Stimulated activated CD8-positive, alpha-beta memory T cell treated with anti-CD3 and anti-CD28 coated beads, Interleukin-2, amount 100 ng/mL, for 1 hour (primary cell): Measurements from ENCODE around the gene PRR19.

Experiments used
- DNase-seq, 2 donors: peaks; one replicate each; pipeline ENCODE4 v3.0.0-alpha.2; 2020; ENCODE audit warnings: low read depth in 2 of 2

The PRR19 gene

DNA sequence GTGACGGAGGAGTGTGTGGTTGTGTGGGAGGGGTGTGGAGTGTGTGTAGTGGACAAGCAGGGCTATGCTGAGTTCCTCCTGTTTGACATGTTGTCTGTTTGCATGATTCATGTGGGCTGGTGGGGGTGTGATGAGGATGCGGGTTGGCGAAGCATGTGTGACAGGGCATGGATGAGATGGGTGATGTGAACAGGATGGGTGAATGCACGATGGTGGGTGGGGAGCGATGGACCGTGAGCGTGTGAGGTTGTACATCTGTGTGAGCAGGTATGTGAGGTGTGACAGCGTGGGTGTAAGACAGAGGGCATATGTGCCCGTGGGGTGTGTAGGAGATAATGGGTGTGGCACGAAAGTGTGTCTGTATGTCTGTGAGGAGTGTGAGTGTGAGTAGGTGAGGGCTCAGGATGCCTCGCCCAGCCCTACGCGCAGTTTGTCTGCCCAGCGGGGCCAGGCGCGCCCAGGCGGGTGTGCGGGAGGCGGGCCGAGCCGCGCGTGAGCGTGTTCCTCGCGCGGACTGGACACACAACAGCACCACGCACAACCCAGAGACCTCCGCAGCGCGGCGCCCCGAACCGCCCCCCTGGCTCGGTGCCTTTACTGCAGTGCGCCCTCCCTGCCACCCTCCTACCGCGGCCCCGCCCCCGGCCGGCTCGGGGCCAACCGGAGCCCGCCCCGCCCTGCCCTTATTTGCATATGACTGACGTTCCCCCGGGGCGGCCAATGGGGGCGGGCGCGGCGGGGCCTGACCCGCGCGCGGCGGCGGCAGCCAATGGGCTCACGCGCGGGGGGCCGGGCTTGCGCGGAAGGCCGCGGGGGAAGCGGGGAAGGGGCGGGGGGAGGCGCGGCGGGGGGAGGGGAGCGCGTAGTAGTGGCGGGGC lies 18.5 kb upstream of the PRR19 start:
- peak; percentile 93 for DNase-seq

DNA sequence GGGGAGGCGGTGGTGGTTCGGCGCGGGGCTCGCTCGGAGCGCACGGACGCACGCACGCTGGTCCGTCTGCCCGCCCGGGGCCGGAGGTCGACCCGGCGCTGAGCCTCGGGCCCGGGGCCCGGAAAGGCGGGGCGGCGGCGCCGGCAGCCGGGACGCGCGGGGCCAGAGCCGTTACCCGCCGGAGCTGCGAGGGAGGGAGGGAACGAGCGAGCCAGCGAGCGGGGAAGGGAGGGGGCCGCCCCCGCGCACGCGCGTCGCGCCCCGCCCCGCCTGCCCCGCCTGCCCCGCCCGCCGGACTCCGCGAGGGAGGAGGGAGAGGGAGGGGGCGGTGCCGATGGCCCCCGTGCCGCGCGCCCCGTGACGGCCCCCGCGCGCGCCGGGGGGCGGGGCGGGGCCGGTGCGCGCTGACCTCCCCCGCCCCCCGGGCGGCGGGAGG lies 17.8 kb upstream of the PRR19 start:
- DNase-seq = peak in 1 of 2 donors; percentile 77

- no peak for DNase-seq
Observed at GRCh38 chr19:42284591-42285341, 17.2 kb upstream of the PRR19 start.

DNA sequence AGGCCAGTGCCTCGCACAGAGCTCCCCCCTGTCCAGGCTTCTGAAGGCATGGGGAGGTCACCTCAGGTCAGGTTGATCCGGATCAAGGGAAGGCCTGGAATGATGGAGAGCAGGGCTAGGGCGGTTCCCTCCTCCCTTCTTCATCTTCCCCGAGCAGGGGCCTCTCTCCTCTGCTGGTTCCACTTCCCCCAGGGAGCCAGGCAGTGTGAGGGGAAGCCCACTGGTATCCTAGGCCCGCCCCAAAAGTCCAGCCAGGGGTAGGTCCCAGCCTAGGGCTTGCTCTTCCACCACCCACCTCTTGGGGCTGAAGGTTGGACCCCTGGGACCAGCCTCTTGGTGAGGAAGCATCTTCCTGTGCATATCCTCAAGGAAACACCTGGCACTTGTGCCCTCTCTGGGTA lies 16.4 kb upstream of the PRR19 start:
- DNase-seq = no peak

- DNase-seq = no peak
Observed at GRCh38 chr19:42285988-42286348, 16.0 kb upstream of the PRR19 start.

DNA sequence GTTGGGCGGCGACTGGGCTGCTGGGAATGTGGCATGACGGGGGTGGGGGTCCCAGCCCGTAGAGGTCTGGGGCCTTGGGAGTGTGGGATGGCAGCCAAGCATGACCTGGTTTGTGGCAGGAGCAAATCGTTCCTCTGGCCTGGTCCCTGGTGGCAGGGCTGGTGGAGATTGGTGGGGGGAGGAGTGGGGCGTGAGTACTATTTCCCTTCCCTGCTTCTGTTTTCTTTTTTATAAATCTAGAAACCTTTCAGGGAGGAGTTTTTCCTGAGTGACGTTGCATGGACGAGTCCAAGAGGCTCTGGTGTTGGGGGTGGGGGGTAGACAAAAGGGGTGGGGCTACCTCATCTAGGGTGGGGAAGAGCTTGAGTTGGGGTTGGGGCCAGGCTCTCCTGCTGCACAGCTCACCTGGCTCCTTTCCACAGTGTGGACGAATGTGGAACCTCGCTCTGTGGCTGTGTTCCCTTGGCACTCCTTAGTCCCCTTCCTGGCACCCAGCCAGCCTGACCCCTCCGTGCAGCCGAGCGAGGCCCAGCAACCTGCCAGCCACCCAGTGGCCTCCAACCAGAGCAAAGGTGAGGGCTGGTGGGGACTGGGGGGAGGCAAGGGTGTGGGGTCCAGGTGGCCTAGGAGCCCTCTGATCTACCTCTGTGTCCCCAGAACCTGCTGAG lies 15.4 kb upstream of the PRR19 start:
- DNase-seq = no peak

GRCh38 chr19:42287017-42287826 lies 14.7 kb upstream of the PRR19 start:
- DNase-seq = no peak

DNA sequence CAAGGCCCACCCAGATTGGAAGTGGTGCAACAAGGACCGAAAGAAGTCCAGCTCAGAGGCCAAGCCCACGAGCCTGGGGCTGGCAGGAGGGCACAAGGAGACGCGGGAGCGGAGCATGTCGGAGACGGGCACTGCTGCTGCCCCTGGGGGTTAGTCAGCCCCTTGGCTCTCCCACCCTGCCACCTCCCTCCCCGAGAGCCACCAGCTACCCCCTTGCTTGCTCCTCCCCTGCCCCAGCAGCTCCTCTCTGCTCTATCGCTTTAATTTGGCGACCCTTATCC lies 14.2 kb upstream of the PRR19 start:
- DNase-seq = no peak

- no peak for DNase-seq
Observed at GRCh38 chr19:42288387-42288786, 13.5 kb upstream of the PRR19 start.

DNA sequence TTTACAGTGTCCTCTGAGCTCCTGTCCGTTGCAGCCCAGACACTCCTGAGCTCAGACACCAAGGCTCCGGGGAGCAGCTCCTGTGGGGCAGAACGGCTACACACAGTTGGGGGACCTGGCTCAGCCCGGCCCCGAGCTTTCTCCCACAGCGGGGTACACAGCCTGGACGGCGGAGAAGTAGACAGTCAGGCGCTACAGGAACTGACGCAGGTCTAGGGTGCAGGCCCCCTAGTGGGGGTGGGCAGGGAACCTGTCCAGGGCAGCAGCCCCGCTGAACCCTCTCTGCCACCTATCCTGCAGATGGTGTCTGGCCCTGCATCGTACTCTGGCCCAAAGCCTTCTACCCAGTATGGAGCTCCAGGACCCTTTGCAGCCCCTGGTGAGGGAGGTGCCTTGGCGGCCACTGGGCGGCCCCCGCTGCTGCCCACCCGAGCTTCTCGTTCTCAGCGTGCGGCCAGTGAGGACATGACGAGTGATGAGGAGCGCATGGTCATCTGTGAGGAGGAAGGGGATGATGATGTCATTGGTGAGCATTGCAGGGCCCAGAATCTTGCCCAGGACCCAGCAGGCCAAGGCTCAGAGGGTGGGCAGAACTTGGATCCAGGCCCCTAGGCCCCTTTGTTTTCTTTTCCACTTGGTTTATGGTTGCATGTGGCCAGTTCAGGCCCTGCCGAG lies 12.9 kb upstream of the PRR19 start:
- DNase-seq = no peak

GRCh38 chr19:42289556-42290041 lies 12.3 kb upstream of the PRR19 start:
- no peak for DNase-seq

- no peak for DNase-seq
Observed at GRCh38 chr19:42290136-42290522, 11.8 kb upstream of the PRR19 start.

DNA sequence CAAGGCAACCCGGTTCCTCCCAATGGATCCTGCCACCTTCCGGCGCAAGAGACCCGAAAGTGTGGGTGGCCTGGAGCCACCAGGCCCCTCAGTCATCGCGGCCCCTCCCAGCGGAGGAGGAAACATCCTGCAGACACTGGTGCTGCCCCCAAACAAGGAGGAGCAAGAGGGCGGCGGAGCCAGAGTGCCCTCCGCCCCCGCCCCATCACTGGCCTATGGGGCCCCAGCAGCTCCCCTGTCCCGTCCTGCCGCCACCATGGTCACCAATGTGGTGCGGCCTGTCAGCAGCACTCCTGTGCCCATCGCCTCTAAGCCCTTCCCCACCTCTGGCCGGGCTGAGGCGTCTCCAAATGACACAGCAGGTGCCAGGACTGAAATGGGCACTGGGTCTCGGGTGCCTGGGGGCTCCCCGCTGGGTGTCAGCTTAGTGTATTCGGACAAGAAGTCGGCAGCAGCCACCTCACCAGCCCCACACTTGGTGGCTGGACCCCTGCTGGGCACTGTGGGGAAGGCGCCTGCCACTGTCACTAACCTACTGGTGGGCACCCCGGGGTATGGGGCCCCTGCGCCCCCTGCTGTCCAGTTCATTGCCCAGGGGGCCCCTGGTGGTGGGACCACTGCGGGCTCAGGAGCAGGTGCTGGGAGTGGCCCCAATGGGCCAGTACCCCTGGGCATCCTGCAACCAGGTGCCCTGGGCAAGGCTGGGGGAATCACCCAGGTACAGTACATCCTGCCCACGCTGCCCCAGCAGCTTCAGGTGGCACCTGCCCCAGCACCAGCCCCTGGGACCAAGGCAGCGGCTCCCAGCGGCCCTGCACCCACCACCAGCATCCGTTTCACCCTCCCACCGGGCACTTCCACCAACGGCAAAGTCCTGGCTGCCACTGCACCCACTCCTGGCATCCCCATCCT lies 11.2 kb upstream of the PRR19 start:
- DNase-seq = peak in 1 of 2 donors; percentile 42

DNA sequence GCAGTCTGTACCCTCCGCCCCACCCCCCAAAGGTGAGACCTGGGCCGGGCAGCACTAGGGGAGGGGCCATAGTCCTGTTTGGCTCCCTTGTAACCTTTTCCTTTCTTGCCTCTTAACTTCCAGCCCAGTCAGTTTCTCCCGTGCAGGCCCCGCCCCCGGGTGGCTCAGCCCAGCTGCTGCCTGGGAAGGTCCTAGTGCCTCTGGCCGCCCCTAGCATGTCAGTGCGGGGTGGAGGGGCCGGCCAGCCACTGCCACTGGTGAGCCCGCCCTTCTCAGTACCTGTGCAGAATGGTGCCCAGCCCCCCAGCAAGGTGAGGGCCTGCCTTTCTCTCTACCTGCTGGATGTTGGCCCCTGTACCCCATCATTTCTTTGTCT lies 10.5 kb upstream of the PRR19 start:
- DNase-seq = no peak

GRCh38 chr19:42292042-42292960 lies 9.6 kb upstream of the PRR19 start:
- no peak for DNase-seq

GRCh38 chr19:42292963-42293362 lies 9.0 kb upstream of the PRR19 start:
- no peak for DNase-seq

- DNase-seq = no peak
Observed at GRCh38 chr19:42293540-42293939, 8.4 kb upstream of the PRR19 start.

DNA sequence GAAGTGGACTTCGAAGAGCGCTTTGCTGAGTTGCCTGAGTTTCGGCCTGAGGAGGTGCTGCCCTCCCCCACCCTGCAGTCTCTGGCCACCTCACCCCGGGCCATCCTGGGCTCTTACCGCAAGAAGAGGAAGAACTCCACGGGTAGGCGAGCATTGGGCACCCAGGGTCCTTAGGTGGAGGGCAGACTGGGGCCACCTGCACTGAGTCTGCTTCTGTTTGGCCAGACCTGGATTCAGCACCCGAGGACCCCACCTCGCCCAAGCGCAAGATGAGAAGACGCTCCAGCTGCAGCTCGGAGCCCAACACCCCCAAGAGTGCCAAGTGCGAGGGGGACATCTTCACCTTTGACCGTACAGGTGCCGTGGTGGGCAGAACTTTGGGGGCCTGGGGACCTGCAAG lies 8.0 kb upstream of the PRR19 start:
- DNase-seq = no peak

GRCh38 chr19:42294471-42295137 lies 7.3 kb upstream of the PRR19 start:
- no peak for DNase-seq
